K562 (cell line): ENCODE measurements around the gene IGF2R. TPM values are rescaled to one million over a fixed set of nuclear protein-coding genes. Genes with fewer than 3 reads are reported as not detected.

Experiments
- ATAC-seq: fragments of 200-7000 bp; cut with Tn5 transposase; 3 replicates; pipeline ENCODE4 v1.9.1; 2020; ENCODE audit warnings: moderate library complexity
- BruUV-seq: library from RNA; stranded (reverse); fragments of 400-500 nt; replicated peaks from 2 replicates; lab custom pipeline; 2021; lab: Mats Ljungman, UMichigan
- CTCF ChIA-PET: fragments of 300-600 bp; formaldehyde crosslinking; extraction: SDS; loops from one replicate; lab custom pipeline; 2021; ENCODE audit warnings: low intra/inter-chr PET ratio; lab: Yijun Ruan, JAX
- POLR2A ChIA-PET: fragments of 300-600, 350-650 bp; sonication (Branson Sonifier 250); formaldehyde crosslinking; extraction: SDS; loops from one replicate; lab custom pipeline; 2021; ENCODE audit warnings: antibody characterized with exemption, inconsistent platforms; lab: Yijun Ruan, JAX
- DNase-seq, 4 experiments: peaks; one replicate each; pipeline versions ENCODE4 v3.0.0 to v3.0.0-alpha.2; 2011 to 2018; ENCODE audit warnings: low spot score in 3 of 4, mixed read lengths in 3 of 4; ENCODE audit errors: extremely low read depth in 1 of 4
- FAIRE-seq: peaks from 2 replicates; lab custom pipeline; 2011; peaks lifted over from hg19 to GRCh38; lab: Jason Lieb, UNC
- H2AFZ ChIP-seq: 2 replicates; pipeline ENCODE4 v1.6.0; 2011; ENCODE audit warnings: low read depth, low read length, control low read depth, inconsistent platforms
- H3K27ac ChIP-seq: fragments of 200-600 bp; 3 replicates; pipeline ENCODE4 v1.8.0; 2011; ENCODE audit warnings: low read depth, mild to moderate bottlenecking, control low read depth, inconsistent platforms, low read length, moderate library complexity, mixed read lengths; ENCODE audit errors: extremely low read depth
- H3K27me3 ChIP-seq, 2 experiments: fragments of 300-600 bp in 1 of 2; 2 replicates in 1 of 2; 3 replicates in 1 of 2; pipeline versions ENCODE4 v1.6.0 to v1.8.0; 2011; ENCODE audit warnings: inconsistent platforms in 2 of 2, low read length in 2 of 2, mild to moderate bottlenecking in 1 of 2, mixed read lengths in 1 of 2, moderate library complexity in 1 of 2; ENCODE audit not compliant: control insufficient read depth in 2 of 2, insufficient read depth in 2 of 2
- H3K36me3 ChIP-seq: fragments of 300-600 bp; 3 replicates; pipeline ENCODE4 v1.8.0; 2011; ENCODE audit warnings: mild to moderate bottlenecking, low read length, inconsistent platforms; ENCODE audit not compliant: control insufficient read depth, insufficient read depth
- H3K4me1 ChIP-seq, 2 experiments: fragments of 200-600 bp in 1 of 2; replicated peaks in 1 of 2; 2 replicates in 1 of 2; 3 replicates in 1 of 2; pipeline versions ENCODE4 v1.5.1 to v1.8.0; 2011; ENCODE audit warnings: inconsistent platforms in 2 of 2, low read length in 2 of 2, mild to moderate bottlenecking in 1 of 2, mixed read lengths in 1 of 2, moderate library complexity in 1 of 2; ENCODE audit not compliant: control insufficient read depth in 2 of 2, insufficient read depth in 2 of 2
- H3K4me2 ChIP-seq: 2 replicates; pipeline ENCODE4 v1.6.1; 2011; ENCODE audit warnings: low read length, control low read depth, inconsistent platforms, mixed read lengths; ENCODE audit not compliant: insufficient read depth
- H3K4me3 ChIP-seq: fragments of 200-600 bp; sonication (generic), shearing (Covaris generic); 2 replicates; pipeline ENCODE4 v1.5.1; 2016; ENCODE audit warnings: control low read depth, inconsistent platforms
- H3K79me2 ChIP-seq: fragments of 200-600 bp; 3 replicates; pipeline ENCODE4 v1.8.0; 2011; ENCODE audit warnings: low read length, inconsistent platforms; ENCODE audit not compliant: control insufficient read depth, insufficient read depth
- H3K9ac ChIP-seq, 2 experiments: 2 replicates each; pipeline versions ENCODE4 v1.6.0 to v1.6.1; 2011; ENCODE audit warnings: low read depth in 2 of 2, low read length in 2 of 2, control low read depth in 1 of 2, inconsistent platforms in 1 of 2, mild to moderate bottlenecking in 1 of 2, mixed read lengths in 1 of 2; ENCODE audit not compliant: insufficient read depth in 1 of 2
- H3K9me1 ChIP-seq: one replicate; pipeline ENCODE4 v1.6.0; 2011; ENCODE audit warnings: inconsistent platforms, mild to moderate bottlenecking, low read length, moderate library complexity; ENCODE audit not compliant: control insufficient read depth, insufficient read depth
- H3K9me3 ChIP-seq: replicated peaks from 2 replicates; pipeline ENCODE4 v1.5.1; 2011; ENCODE audit warnings: low read depth, low read length, inconsistent platforms; ENCODE audit not compliant: control insufficient read depth, insufficient read depth
- H4K20me1 ChIP-seq: replicated peaks from 2 replicates; pipeline ENCODE4 v1.6.1; 2011; ENCODE audit warnings: low read length, inconsistent platforms, mixed read lengths; ENCODE audit not compliant: control insufficient read depth, insufficient read depth
- BMI1 ChIP-seq: fragments of 150-350 bp; IDR thresholded peaks from 2 replicates; pipeline ENCODE4 v1.6.1; 2014; ENCODE audit warnings: low read length
- DPF2 ChIP-seq: fragments of 450-650 bp; IDR thresholded peaks from 2 replicates; pipeline ENCODE4 v1.6.1; 2016
- HDAC1 ChIP-seq, 2 experiments: fragments of 450-650 bp; IDR thresholded peaks; 2 replicates each; pipeline ENCODE4 v1.6.1; 2016 to 2017; ENCODE audit warnings: inconsistent platforms in 1 of 2, mild to moderate bottlenecking in 1 of 2, moderate library complexity in 1 of 2
- KDM1A ChIP-seq, 2 experiments: fragments of 450-650 bp; IDR thresholded peaks; 2 replicates each; pipeline ENCODE4 v1.6.1; 2016; ENCODE audit warnings: mild to moderate bottlenecking in 2 of 2
- LARP7 ChIP-seq: fragments of 450-650 bp; IDR thresholded peaks from 2 replicates; pipeline ENCODE4 v1.6.1; 2016
- POLR2A ChIP-seq: fragments of 450-650 bp; conservative IDR thresholded peaks from 2 replicates; pipeline ENCODE4 v1.6.1; 2016
- POLR2G ChIP-seq: fragments of 200-400 bp; formaldehyde crosslinking; IDR thresholded peaks from 2 replicates; pipeline ENCODE4 v1.6.1; 2017; ENCODE audit warnings: low read depth, mild to moderate bottlenecking, antibody characterized with exemption, low read length, moderate library complexity
- RBM15 ChIP-seq: fragments of 200-400 bp; formaldehyde crosslinking; IDR thresholded peaks from 2 replicates; pipeline ENCODE4 v1.6.1; 2018; ENCODE audit warnings: mild to moderate bottlenecking, low read length, moderate library complexity; ENCODE audit not compliant: insufficient read depth
- SMARCA4 ChIP-seq: fragments of 450-650 bp; IDR thresholded peaks from 2 replicates; pipeline ENCODE4 v1.6.1; 2016
- SNRNP70 ChIP-seq: fragments of 200-400 bp; formaldehyde crosslinking; optimal IDR thresholded peaks from 2 replicates; pipeline ENCODE3; 2017; ENCODE audit warnings: low read depth, low read length
- SUPT5H ChIP-seq: fragments of 450-650 bp; IDR thresholded peaks from 2 replicates; pipeline ENCODE4 v1.6.1; 2016
- ZC3H4 ChIP-seq: sonication (generic); formaldehyde crosslinking; IDR thresholded peaks from 2 replicates; pipeline ENCODE4 v1.9.0; 2021; ENCODE audit warnings: missing genetic modification reagents, borderline replicate concordance
- ZFX ChIP-seq: sonication (generic); formaldehyde crosslinking; IDR thresholded peaks from 2 replicates; pipeline ENCODE4 v1.8.0; 2022; ENCODE audit warnings: mild to moderate bottlenecking, missing genetic modification reagents, moderate library complexity
- ZNF57 ChIP-seq: fragments of 450-650 bp; formaldehyde crosslinking; IDR thresholded peaks from 2 replicates; pipeline ENCODE4 v1.4.0; 2020; ENCODE audit warnings: mild to moderate bottlenecking, moderate library complexity
- WGBS: fragments of 100-300 bp; shearing (Covaris generic); methylation state at CpG from one replicate; pipeline ENCODE4 v1.1.6; 2016; ENCODE audit warnings: low coverage, mixed read lengths; ENCODE audit not compliant: insufficient coverage; ENCODE audit errors: missing lambda C conversion rate; 5-methylcytosine and 5-hydroxymethylcytosine counted together
- in situ Hi-C: fragments of 300-500 bp; cut with MboI; formaldehyde crosslinking; loops from 4 replicates; pipeline ENCODE4 v1.15.0; 2018; ENCODE audit warnings: inconsistent platforms, mixed read lengths
- intact Hi-C: fragments of 100-400 bp; cut with micrococcal nuclease; formaldehyde crosslinking; loops from 2 replicates; pipeline ENCODE4 v1.14.2; 2022
- polyA plus RNA-seq, 8 experiments: library from polyadenylated mRNA; depleted of rRNA in 4 of 8; stranded (reverse) in 5 of 8; unstranded in 3 of 8; fragments of >200 nt; fragmentation: Nextera tagmentation in 2 of 8; fragmentation: Illumina TruSeq in 1 of 8; extraction: Ambion mirVana in 2 of 8; extraction: Trizol in 1 of 8; gene quantifications; 2 replicates each; pipeline versions ENCODE4 v1.2.1 to v1.2.3, GENCODE V29; 2011 to 2014; ENCODE audit warnings: inconsistent platforms in 1 of 8, missing spikeins in 1 of 8
- total RNA-seq, 7 experiments: library from RNA; depleted of rRNA in 6 of 7; stranded (reverse); fragments of >200 nt in 6 of 7; fragmentation: Illumina TruSeq in 2 of 7; extraction: Trizol in 2 of 7; gene quantifications; 2 replicates each; pipeline versions ENCODE4 v1.2.1 to v1.2.3, GENCODE V29; 2011 to 2021; ENCODE audit warnings: low replicate concordance in 1 of 7
- TF ChIP-seq, protein P1 (sequence below): sonication (generic); formaldehyde crosslinking; IDR thresholded peaks from 2 replicates; pipeline ENCODE4 v1.9.0; 2022; ENCODE audit warnings: mild to moderate bottlenecking, missing genetic modification reagents
- TF ChIP-seq, protein P2 (sequence below): fragments of 450-650 bp; IDR thresholded peaks from 2 replicates; pipeline ENCODE4 v1.6.1; 2018; ENCODE audit warnings: mild to moderate bottlenecking, low read depth; ENCODE audit not compliant: partially characterized antibody
- TF ChIP-seq, protein P3 (sequence below): fragments of 450-650 bp; formaldehyde crosslinking; IDR thresholded peaks from 2 replicates; pipeline ENCODE4 v1.4.0; 2020; ENCODE audit warnings: mild to moderate bottlenecking, moderate library complexity

Gene IGF2R
- total and polyA plus RNA-seq, 9 of the 15 experiments (the other 6 are each of a cell fraction or from before 2014, with no cell fraction given), result 3.5 to 92.3 (median 34.5) TPM

DNA sequence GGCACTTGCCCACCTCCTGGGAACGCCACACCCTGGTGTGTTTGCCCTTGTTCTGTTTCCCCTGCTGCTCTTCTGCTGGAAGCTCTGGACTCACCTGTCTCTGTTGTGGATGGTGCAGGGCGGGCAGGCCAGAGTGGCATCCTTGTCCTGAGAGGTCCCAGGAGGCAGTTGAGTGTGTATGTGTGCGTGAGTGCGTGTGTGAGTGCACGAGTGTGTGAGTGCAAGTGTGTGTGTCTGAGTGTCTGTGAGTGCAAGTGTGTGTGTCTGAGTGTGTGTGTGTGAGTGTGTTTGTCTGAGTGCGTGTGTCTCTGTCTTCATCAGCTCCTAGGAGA, 12.2 kb downstream of the IGF2R start:
- no TSS peak for BruUV-seq
- Histone ChIP-seq H3K4me2 (peak overlapping the region; percentile 65; the same call in 1 of the 2 replicates), H2AFZ (no peak overlapping the region), H3K4me3 (no peak overlapping the region), H3K27me3 (no peaks in the 10 kb centered on the region), H3K79me2 (peaks cover 99% of the 10 kb centered on the region), H4K20me1 (peaks cover 77% of the 10 kb centered on the region), H3K36me3 (peaks cover 4% of the 10 kb centered on the region; the same call in 1 of the 3 replicates), H3K4me1 (peaks cover 60 to 83% of the 10 kb centered on the region in 2 experiments), H3K9me3 (no peaks in the 10 kb centered on the region), H3K27ac (peak overlapping the region; percentile 71; the same call in 2 of the 3 replicates), H3K9me1 (peaks cover 17% of the 10 kb centered on the region), H3K9ac (peak overlapping the region; percentile 47 to 87; a peak in 3 of 4 replicates)
- WGBS, result 86% methylated on average over 6 of the region's 6 CpGs
- ATAC-seq (no peak), DNase-seq (no peak), FAIRE-seq (no peak)
- POLR2A ChIA-PET, result interaction anchor here (0.7 to 8.1 kb wide), 5 partner anchors 8 to 303 kb away, joined by 3 to 84 read pairs (median 3); no protein-coding TSS in a partner anchor
- intact Hi-C loops (no loop called here), in situ Hi-C loops (no loop called here)
- TF ChIP-seq ZNF57 (CRISPR knock-in tag), result no peak
- no peak for TF ChIP-seq SNRNP70
- 0 out of 2 replicates have a peak, but pooled peaks have one; percentile 23 for TF ChIP-seq POLR2G
- TF ChIP-seq KDM1A (IDR thresholded peaks at IDR 0.05), result no peak
- no peak for TF ChIP-seq RBM15
- TF ChIP-seq, protein P1, sequence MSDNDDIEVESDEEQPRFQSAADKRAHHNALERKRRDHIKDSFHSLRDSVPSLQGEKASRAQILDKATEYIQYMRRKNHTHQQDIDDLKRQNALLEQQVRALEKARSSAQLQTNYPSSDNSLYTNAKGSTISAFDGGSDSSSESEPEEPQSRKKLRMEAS (CRISPR knock-in tag), result peak; percentile 44; the same call in 1 of the 2 replicates
- 0 out of 2 replicates have a peak, but pooled peaks have one; percentile 25 for TF ChIP-seq ZFX (CRISPR knock-in tag)
- 0 out of 2 replicates have a peak, but pooled peaks have one; percentile 22 for TF ChIP-seq POLR2A
- TF ChIP-seq DPF2, result 0 out of 2 replicates have a peak, but pooled peaks have one; percentile 4
- TF ChIP-seq LARP7, result peak; percentile 52; the same call in 1 of the 2 replicates
- TF ChIP-seq, protein P2, sequence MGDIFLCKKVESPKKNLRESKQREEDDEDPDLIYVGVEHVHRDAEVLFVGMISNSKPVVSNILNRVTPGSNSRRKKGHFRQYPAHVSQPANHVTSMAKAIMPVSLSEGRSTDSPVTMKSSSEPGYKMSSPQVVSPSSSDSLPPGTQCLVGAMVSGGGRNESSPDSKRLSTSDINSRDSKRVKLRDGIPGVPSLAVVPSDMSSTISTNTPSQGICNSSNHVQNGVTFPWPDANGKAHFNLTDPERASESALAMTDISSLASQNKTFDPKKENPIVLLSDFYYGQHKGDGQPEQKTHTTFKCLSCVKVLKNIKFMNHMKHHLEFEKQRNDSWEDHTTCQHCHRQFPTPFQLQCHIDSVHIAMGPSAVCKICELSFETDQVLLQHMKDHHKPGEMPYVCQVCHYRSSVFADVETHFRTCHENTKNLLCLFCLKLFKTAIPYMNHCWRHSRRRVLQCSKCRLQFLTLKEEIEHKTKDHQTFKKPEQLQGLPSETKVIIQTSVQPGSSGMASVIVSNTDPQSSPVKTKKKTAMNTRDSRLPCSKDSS, result peak; percentile 44
- TF ChIP-seq SMARCA4, result no peak
- TF ChIP-seq SUPT5H, result 0 out of 2 replicates have a peak, but pooled peaks have one; percentile 46
- 0 out of 4 replicates have a peak, but pooled peaks of 1 of the 2 experiments have one; percentile 33 for TF ChIP-seq HDAC1 (IDR thresholded peaks at IDR 0.05)
- TF ChIP-seq ZC3H4 (CRISPR knock-in tag), result peak; percentile 78; the same call in 1 of the 2 replicates
- TF ChIP-seq, protein P3, sequence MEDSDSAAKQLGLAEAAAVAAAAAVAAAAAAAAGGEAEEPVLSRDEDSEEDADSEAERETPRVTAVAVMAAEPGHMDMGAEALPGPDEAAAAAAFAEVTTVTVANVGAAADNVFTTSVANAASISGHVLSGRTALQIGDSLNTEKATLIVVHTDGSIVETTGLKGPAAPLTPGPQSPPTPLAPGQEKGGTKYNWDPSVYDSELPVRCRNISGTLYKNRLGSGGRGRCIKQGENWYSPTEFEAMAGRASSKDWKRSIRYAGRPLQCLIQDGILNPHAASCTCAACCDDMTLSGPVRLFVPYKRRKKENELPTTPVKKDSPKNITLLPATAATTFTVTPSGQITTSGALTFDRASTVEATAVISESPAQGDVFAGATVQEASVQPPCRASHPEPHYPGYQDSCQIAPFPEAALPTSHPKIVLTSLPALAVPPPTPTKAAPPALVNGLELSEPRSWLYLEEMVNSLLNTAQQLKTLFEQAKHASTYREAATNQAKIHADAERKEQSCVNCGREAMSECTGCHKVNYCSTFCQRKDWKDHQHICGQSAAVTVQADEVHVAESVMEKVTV (CRISPR knock-in tag), result no peak
- no peak for TF ChIP-seq BMI1
- CTCF ChIA-PET, result no interaction called here
